Ascending aorta (tissue), 2 donors: ENCODE data around the gene APBB2. TPM values are rescaled to one million over a fixed set of nuclear protein-coding genes. Genes with fewer than 3 reads are reported as not detected.

Experiments used
- DNase-seq, 2 donors: peaks; one replicate each; pipeline ENCODE4 v3.0.0-alpha.2; 2019; ENCODE audit warnings: low spot score in 2 of 2
- H3K27ac ChIP-seq, 2 donors: fragments of 200-600 bp; sonication (generic); one replicate each; pipeline ENCODE4 v1.5.1; 2016 to 2017; ENCODE audit warnings: mild to moderate bottlenecking in 1 of 2
- H3K27me3 ChIP-seq: fragments of 200-600 bp; sonication (generic); one replicate; pipeline ENCODE4 v1.5.1; 2017
- H3K36me3 ChIP-seq, 2 donors: fragments of 200-600 bp; sonication (generic); one replicate each; pipeline ENCODE4 v1.5.1; 2016
- H3K4me1 ChIP-seq, 2 donors: fragments of 200-600 bp; sonication (generic); one replicate each; pipeline ENCODE4 v1.5.1; 2016 to 2017; ENCODE audit warnings: mild to moderate bottlenecking in 1 of 2
- H3K4me3 ChIP-seq, 2 donors: fragments of 200-600 bp; sonication (generic); one replicate each; pipeline ENCODE4 v1.5.1; 2016 to 2017; ENCODE audit warnings: mild to moderate bottlenecking in 1 of 2
- H3K9me3 ChIP-seq, 2 donors: fragments of 200-600 bp; sonication (generic); one replicate each; pipeline ENCODE4 v1.5.1; 2016
- intact Hi-C: fragments of 100-400 bp; cut with DNase I; formaldehyde crosslinking; loops from one replicate; pipeline ENCODE4 v1.15.1; 2023
- total RNA-seq: library from RNA; depleted of rRNA; stranded (reverse); fragments of >200 nt; gene quantifications from one replicate; pipeline ENCODE4 v1.1.0, GENCODE V29; 2016
- TF ChIP-seq, protein P1 (sequence below), 3 experiments: fragments of 200-600 bp in 2 of 3; fragments of 450-650 bp in 1 of 3; sonication (generic) in 2 of 3; IDR thresholded peaks; one replicate each; pipeline ENCODE4 v1.5.1; 2016 to 2019; ENCODE audit warnings: antibody characterized with exemption in 3 of 3, mild to moderate bottlenecking in 1 of 3, moderate library complexity in 1 of 3

The APBB2 gene
- total RNA-seq, 1 donor from 2014 or later = 51.4 TPM

GRCh38 chr4:41236508-41236907, 22.2 kb upstream of the APBB2 start:
- Histone ChIP-seq H3K36me3 (no peaks in the 10 kb centered on the region), H3K4me3 (no peak overlapping the region), H3K27ac (no peak overlapping the region), H3K9me3 (no peaks in the 10 kb centered on the region), H3K27me3 (no peaks in the 10 kb centered on the region), H3K4me1 (no peaks in the 10 kb centered on the region)
- DNase-seq = no peak
- intact Hi-C loops = no loop called here
- TF ChIP-seq, protein P1, sequence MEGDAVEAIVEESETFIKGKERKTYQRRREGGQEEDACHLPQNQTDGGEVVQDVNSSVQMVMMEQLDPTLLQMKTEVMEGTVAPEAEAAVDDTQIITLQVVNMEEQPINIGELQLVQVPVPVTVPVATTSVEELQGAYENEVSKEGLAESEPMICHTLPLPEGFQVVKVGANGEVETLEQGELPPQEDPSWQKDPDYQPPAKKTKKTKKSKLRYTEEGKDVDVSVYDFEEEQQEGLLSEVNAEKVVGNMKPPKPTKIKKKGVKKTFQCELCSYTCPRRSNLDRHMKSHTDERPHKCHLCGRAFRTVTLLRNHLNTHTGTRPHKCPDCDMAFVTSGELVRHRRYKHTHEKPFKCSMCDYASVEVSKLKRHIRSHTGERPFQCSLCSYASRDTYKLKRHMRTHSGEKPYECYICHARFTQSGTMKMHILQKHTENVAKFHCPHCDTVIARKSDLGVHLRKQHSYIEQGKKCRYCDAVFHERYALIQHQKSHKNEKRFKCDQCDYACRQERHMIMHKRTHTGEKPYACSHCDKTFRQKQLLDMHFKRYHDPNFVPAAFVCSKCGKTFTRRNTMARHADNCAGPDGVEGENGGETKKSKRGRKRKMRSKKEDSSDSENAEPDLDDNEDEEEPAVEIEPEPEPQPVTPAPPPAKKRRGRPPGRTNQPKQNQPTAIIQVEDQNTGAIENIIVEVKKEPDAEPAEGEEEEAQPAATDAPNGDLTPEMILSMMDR (IDR thresholded peaks at IDR 0.05) = no peak

- TF ChIP-seq, protein P1 (IDR thresholded peaks at IDR 0.05) = no peak
- Histone ChIP-seq H3K9me3 (no peaks in the 10 kb centered on the region), H3K27me3 (no peaks in the 10 kb centered on the region), H3K27ac (no peak overlapping the region), H3K4me3 (no peak overlapping the region), H3K4me1 (no peaks in the 10 kb centered on the region), H3K36me3 (no peaks in the 10 kb centered on the region)
- intact Hi-C loops = no loop called here
- no peak for DNase-seq
Observed at GRCh38 chr4:41236032-41236431, 21.7 kb upstream of the APBB2 start.

DNA sequence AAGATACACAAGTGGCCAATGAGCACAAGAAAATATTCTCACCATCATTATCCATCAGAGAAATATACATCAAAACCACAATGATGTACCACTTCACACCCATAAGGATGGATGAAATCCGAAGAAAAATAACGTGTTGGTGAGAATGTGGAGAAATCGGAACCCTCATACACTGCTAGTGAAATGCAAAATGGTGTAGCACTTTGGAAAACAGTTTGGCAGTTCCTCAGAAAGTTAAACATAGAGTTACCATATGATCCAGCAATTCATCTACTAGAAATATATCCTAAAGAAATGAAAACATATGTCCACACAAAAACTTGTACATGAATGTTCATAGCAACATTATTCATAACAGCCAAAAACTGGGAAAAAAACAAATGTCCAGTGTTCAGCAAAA, 18.5 kb upstream of the APBB2 start:
- no peaks in the 10 kb centered on the region for H3K36me3 ChIP-seq
- no peak overlapping the region for H3K4me3 ChIP-seq
- no peak for DNase-seq
- H3K4me1 ChIP-seq = no peaks in the 10 kb centered on the region
- intact Hi-C loops = no loop called here
- no peaks in the 10 kb centered on the region for H3K9me3 ChIP-seq
- TF ChIP-seq, protein P1 (IDR thresholded peaks at IDR 0.05) = no peak
- H3K27ac ChIP-seq = no peak overlapping the region
- no peaks in the 10 kb centered on the region for H3K27me3 ChIP-seq

DNA sequence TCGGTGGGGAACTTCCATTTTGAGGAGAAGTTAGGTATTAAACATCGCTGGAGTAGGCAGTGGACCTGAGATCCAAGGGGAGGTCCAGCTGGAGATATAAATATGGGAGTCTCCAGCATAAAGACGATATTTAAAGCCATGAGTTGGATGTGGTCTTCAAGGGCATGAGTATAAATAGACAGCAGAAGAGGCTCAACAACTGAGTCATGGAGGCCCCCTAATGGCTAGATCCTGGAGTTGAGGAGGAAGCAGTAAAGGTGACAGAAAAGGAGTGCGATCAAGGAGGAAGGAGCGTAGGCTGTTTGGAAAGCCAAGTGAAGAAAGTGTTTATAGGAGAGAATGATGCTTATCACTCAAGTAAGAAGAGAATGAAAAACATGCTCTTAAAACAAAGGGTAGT, 18.1 kb upstream of the APBB2 start:
- Histone ChIP-seq H3K27ac (no peak overlapping the region), H3K4me3 (no peak overlapping the region)
- intact Hi-C loops = no loop called here

DNA sequence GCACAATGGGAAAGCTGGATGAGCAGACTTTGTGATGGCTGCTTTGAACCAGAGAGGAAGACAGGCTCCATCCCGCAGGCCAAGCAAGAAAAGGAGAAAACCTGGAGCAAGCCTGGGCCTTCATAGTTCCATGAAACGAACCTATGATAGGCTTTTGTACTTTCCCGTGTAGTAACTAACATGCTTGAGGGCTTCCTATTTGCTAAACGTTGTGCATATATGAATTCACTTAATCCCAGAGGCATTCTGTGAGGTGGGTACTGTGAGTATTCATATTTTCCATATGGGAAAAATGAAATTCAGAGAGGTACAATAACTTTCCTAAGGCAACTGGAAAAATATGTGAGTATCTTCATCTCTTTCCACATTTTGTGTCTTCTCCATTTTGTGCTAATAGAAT, 13.6 kb upstream of the APBB2 start:
- Histone ChIP-seq H3K9me3 (no peaks in the 10 kb centered on the region), H3K36me3 (no peaks in the 10 kb centered on the region), H3K4me3 (no peak overlapping the region), H3K27ac (no peak overlapping the region), H3K27me3 (no peaks in the 10 kb centered on the region), H3K4me1 (no peaks in the 10 kb centered on the region)
- intact Hi-C loops = no loop called here
- TF ChIP-seq, protein P1 (IDR thresholded peaks at IDR 0.05) = no peak
- no peak for DNase-seq

More for the DNA sequence above, 18.1 kb upstream of the APBB2 start:
- H3K9me3 ChIP-seq = no peaks in the 10 kb centered on the region
- H3K36me3 ChIP-seq = no peaks in the 10 kb centered on the region
- no peaks in the 10 kb centered on the region for H3K27me3 ChIP-seq
- H3K4me1 ChIP-seq = no peaks in the 10 kb centered on the region
- TF ChIP-seq, protein P1 (IDR thresholded peaks at IDR 0.05) = no peak
- DNase-seq = no peak
